Loucy (cell line): Measurements from ENCODE around the gene OS9.

Experiments
- H2AFZ ChIP-seq: fragments of 200-600 bp; sonication (generic); 2 replicates; pipeline ENCODE4 v1.6.0; 2016; ENCODE audit warnings: antibody characterized with exemption, mild to moderate bottlenecking, low read length, moderate library complexity
- H3F3A ChIP-seq: fragments of 200-600 bp; 2 replicates; pipeline ENCODE4 v1.6.0; 2016; ENCODE audit warnings: antibody characterized with exemption, low read depth, mild to moderate bottlenecking
- H3K27me3 ChIP-seq: fragments of 200-600 bp; sonication (generic); 2 replicates; pipeline ENCODE4 v1.6.1; 2014; ENCODE audit warnings: low read length, mild to moderate bottlenecking; ENCODE audit not compliant: insufficient read depth, poor library complexity, severe bottlenecking
- H3K36me3 ChIP-seq: fragments of 200-600 bp; sonication (generic); 2 replicates; pipeline ENCODE4 v1.6.1; 2016; ENCODE audit warnings: low read length; ENCODE audit not compliant: insufficient read depth
- H3K4me1 ChIP-seq: fragments of 200-600 bp; sonication (generic); 2 replicates; pipeline ENCODE4 v1.5.1; 2014; ENCODE audit warnings: low read length, mild to moderate bottlenecking; ENCODE audit not compliant: insufficient read depth, poor library complexity, severe bottlenecking
- H3K4me2 ChIP-seq: fragments of 200-600 bp; sonication (generic); 2 replicates; pipeline ENCODE4 v1.6.0; 2014; ENCODE audit warnings: antibody characterized with exemption, low read length, low read depth, mild to moderate bottlenecking; ENCODE audit not compliant: poor library complexity, severe bottlenecking
- H3K4me3 ChIP-seq: fragments of 200-600 bp; sonication (generic); 2 replicates; pipeline ENCODE4 v1.5.1; 2014; ENCODE audit warnings: low read length, mild to moderate bottlenecking, mixed read lengths; ENCODE audit not compliant: poor library complexity, severe bottlenecking
- H3K79me2 ChIP-seq: fragments of 200-600 bp; sonication (generic); 2 replicates; pipeline ENCODE4 v1.6.1; 2014; ENCODE audit warnings: low read length; ENCODE audit not compliant: insufficient read depth
- H3K9ac ChIP-seq: fragments of 200-600 bp; sonication (generic); 2 replicates; pipeline ENCODE4 v1.6.0; 2014; ENCODE audit warnings: mild to moderate bottlenecking, low read depth, low read length, moderate library complexity; ENCODE audit not compliant: poor library complexity, severe bottlenecking
- H3K9me2 ChIP-seq: fragments of 200-600 bp; sonication (generic); replicated peaks from 2 replicates; pipeline ENCODE4 v1.6.1; 2016; ENCODE audit warnings: low read depth, low read length, mixed read lengths
- H3K9me3 ChIP-seq: fragments of 200-600 bp; sonication (generic); 2 replicates; pipeline ENCODE4 v1.6.1; 2014; ENCODE audit warnings: mild to moderate bottlenecking, antibody characterized with exemption, low read length, low read depth; ENCODE audit not compliant: insufficient read depth
- H4K20me1 ChIP-seq: fragments of 200-600 bp; sonication (generic); 2 replicates; pipeline ENCODE4 v1.6.0; 2014; ENCODE audit warnings: antibody characterized with exemption, low read length, mild to moderate bottlenecking; ENCODE audit not compliant: insufficient read depth, poor library complexity, severe bottlenecking
- CTCF ChIP-seq: fragments of 200-600 bp; sonication (generic); conservative IDR thresholded peaks from 2 replicates; pipeline ENCODE4 v1.5.1; 2014; ENCODE audit warnings: mild to moderate bottlenecking, antibody characterized with exemption, low read length
- EZH2phosphoT487 ChIP-seq: fragments of 200-600 bp; IDR thresholded peaks from 2 replicates; pipeline ENCODE4 v1.6.1; 2018; ENCODE audit warnings: antibody characterized with exemption, mild to moderate bottlenecking, moderate library complexity, borderline replicate concordance

OS9 gene

GRCh38 chr12:57741844-57742738 lies 48.2 kb downstream of the OS9 start:
- peaks cover 31% of the 10 kb centered on the region for H3K4me1 ChIP-seq
- H3K4me2 ChIP-seq = peak overlapping the region; percentile 95

GRCh38 chr12:57743769-57744168 lies 49.8 kb downstream of the OS9 start:
- Histone ChIP-seq H3K27me3 (no peaks in the 10 kb centered on the region), H4K20me1 (peaks cover 22% of the 10 kb centered on the region), H3K9ac (peak overlapping the region; percentile 69), H3K4me2 (peak overlapping the region; percentile 72), H3K79me2 (peaks cover 39% of the 10 kb centered on the region), H3F3A (no peaks in the 10 kb centered on the region; the same call in 1 of the 2 replicates), H3K4me1 (peaks cover 31% of the 10 kb centered on the region), H3K36me3 (peaks cover 21% of the 10 kb centered on the region), H3K9me3 (no peaks in the 10 kb centered on the region), H2AFZ (no peak overlapping the region), H3K4me3 (peak overlapping the region; percentile 77), H3K9me2 (no peaks in the 10 kb centered on the region)
- TF ChIP-seq EZH2phosphoT487 = no peak
- TF ChIP-seq CTCF = no peak

More at GRCh38 chr12:57741844-57742738, 48.2 kb downstream of the OS9 start:
- Histone ChIP-seq H3F3A (no peaks in the 10 kb centered on the region; the same call in 1 of the 2 replicates), H3K9me3 (no peaks in the 10 kb centered on the region), H3K4me3 (peak overlapping the region; percentile 80), H3K27me3 (no peaks in the 10 kb centered on the region), H2AFZ (no peak overlapping the region), H3K9ac (peak overlapping the region; percentile 75), H3K36me3 (peaks cover 8% of the 10 kb centered on the region; the same call in 1 of the 2 replicates), H3K9me2 (no peaks in the 10 kb centered on the region), H3K79me2 (peaks cover 48% of the 10 kb centered on the region), H4K20me1 (peaks cover 32% of the 10 kb centered on the region)
- TF ChIP-seq CTCF = peak; percentile 74
- no peak for TF ChIP-seq EZH2phosphoT487

- Histone ChIP-seq H3K4me1 (peaks cover 27% of the 10 kb centered on the region), H3K9me3 (no peaks in the 10 kb centered on the region), H2AFZ (no peak overlapping the region), H3K4me3 (peak overlapping the region; percentile 77), H3F3A (no peaks in the 10 kb centered on the region; the same call in 1 of the 2 replicates), H3K27me3 (no peaks in the 10 kb centered on the region), H3K9me2 (no peaks in the 10 kb centered on the region), H3K79me2 (peaks cover 39% of the 10 kb centered on the region), H3K4me2 (peak overlapping the region; percentile 72), H3K9ac (peak overlapping the region; percentile 69), H4K20me1 (peaks cover 22% of the 10 kb centered on the region), H3K36me3 (peaks cover 26% of the 10 kb centered on the region)
- TF ChIP-seq EZH2phosphoT487 = no peak
- no peak for TF ChIP-seq CTCF
These were observed 50.4 kb downstream of the OS9 start for GRCh38 chr12:57744194-57744776.
